Small intestine (tissue), 7 donors: ENCODE measurements around the gene MPDZ. TPM values are rescaled to one million over a fixed set of nuclear protein-coding genes. Genes with fewer than 3 reads are reported as not detected.
A peak's percentile ranks its signal among the peaks of the same experiment; 100 is the strongest.

Experiments
- DNase-seq, 2 donors: peaks; one replicate each; pipeline versions ENCODE4 v3.0.0 to v3.0.0-alpha.2; 2013
- FAIRE-seq: peaks from 2 replicates; lab custom pipeline; 2012; peaks lifted over from hg19 to GRCh38; lab: Jason Lieb, UNC
- H3K27ac ChIP-seq, 3 donors: one replicate each; pipeline ENCODE4 v1.5.1; 2013; ENCODE audit warnings: low read length in 2 of 3, mild to moderate bottlenecking in 2 of 3, control low read depth in 1 of 3, inconsistent platforms in 1 of 3, low read depth in 1 of 3, moderate library complexity in 1 of 3
- H3K27me3 ChIP-seq, 3 donors: one replicate each; pipeline ENCODE4 v1.6.1; 2013; ENCODE audit warnings: low read length in 3 of 3, inconsistent platforms in 1 of 3; ENCODE audit not compliant: control insufficient read depth in 3 of 3, insufficient read depth in 3 of 3
- H3K36me3 ChIP-seq, 3 donors: one replicate each; pipeline ENCODE4 v1.6.1; 2013; ENCODE audit warnings: low read length in 3 of 3, inconsistent platforms in 1 of 3, low read depth in 1 of 3, mild to moderate bottlenecking in 1 of 3, moderate library complexity in 1 of 3; ENCODE audit not compliant: control insufficient read depth in 3 of 3, insufficient read depth in 2 of 3
- H3K4me1 ChIP-seq, 3 donors: one replicate each; pipeline ENCODE4 v1.6.1; 2013; ENCODE audit warnings: low read length in 2 of 3, inconsistent platforms in 1 of 3, low read depth in 1 of 3, mild to moderate bottlenecking in 1 of 3, moderate library complexity in 1 of 3; ENCODE audit not compliant: control insufficient read depth in 3 of 3, insufficient read depth in 2 of 3
- H3K4me3 ChIP-seq, 3 donors: one replicate each; pipeline ENCODE4 v1.5.1; 2013; ENCODE audit warnings: low read length in 3 of 3, control low read depth in 1 of 3, inconsistent platforms in 1 of 3, low read depth in 1 of 3, mild to moderate bottlenecking in 1 of 3, moderate library complexity in 1 of 3
- H3K9me3 ChIP-seq, 2 donors: one replicate each; pipeline ENCODE4 v1.6.1; 2013; ENCODE audit warnings: low read depth in 1 of 2, low read length in 1 of 2; ENCODE audit not compliant: control insufficient read depth in 2 of 2, insufficient read depth in 1 of 2
- WGBS, 3 donors: extraction: QIAGEN DNeasy Blood & Tissue Kit; methylation state at CpG; one replicate each; pipeline ENCODE4 v1.1.7; 2013; 5-methylcytosine and 5-hydroxymethylcytosine counted together
- polyA plus RNA-seq, 4 donors: library from polyadenylated mRNA; stranded (reverse) in 3 of 4; unstranded in 1 of 4; fragments of 200-250 nt in 3 of 4; fragments of 120-200 nt in 1 of 4; gene quantifications; one replicate each; pipeline versions ENCODE4 v1.2.1 to v1.2.3, GENCODE V29; 2013
- donor health status: healthy with polysubstance abuse.
- donor health status: control.
- donor health status: control.
- donor health status: Bipolar disorder and iron deficiency.
- donor health status: healthy.

MPDZ gene
- polyA plus RNA-seq, 4 donors = 0.67 to 27.4 (median 5.9) TPM

DNA sequence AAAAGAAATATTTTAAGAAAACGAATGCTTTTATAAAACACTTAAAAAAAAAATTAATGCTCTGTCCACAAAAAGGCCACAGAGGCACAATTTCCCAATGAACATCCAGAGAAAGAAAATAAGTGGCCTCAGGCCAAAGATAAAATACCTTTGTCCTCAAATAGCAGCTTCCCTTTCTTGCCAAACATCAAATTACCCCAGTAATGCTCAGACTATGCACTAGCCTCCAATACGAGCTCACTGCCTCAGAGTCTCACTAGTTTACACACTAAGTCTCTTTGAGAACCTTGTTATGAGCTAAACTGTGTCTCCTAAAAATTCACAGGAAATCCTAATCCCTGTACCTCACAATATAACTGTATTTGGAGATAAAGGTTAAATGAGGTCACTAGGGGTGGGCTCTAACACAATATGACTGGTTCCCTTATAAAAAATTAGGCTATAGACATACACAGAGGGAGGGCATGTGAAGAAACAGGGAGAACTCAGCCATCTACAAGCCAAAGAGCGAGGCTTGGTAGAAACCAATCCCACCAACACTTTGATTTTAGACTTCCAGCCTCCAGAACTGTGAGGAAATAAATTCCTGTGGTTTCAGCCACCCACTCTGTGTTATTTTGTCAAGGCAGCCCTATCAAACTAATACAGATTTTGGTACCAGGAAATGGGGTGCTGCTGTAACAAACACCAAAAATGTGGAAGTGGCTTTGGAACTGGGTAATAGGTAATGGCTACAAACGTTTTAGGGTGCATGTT lies 4.4 kb downstream of the MPDZ start:
- WGBS, 3 donors = 42 to 56% (median 52%) methylated on average over 4 of the region's 4 CpGs
- peaks cover 0 to 3% (median 0%) of the 10 kb centered on the region in 3 donors for H3K4me1 ChIP-seq
- peak overlapping the region in 1 of 3 donors; percentile 45 for H3K27ac ChIP-seq
- H3K36me3 ChIP-seq = no peaks in the 10 kb centered on the region
- no peak overlapping the region for H3K4me3 ChIP-seq
- no peak for DNase-seq
- H3K9me3 ChIP-seq = no peaks in the 10 kb centered on the region
- FAIRE-seq = no peak
- peaks cover 0 to 16% (median 0%) of the 10 kb centered on the region in 3 donors for H3K27me3 ChIP-seq

GRCh38 chr9:13270734-13271133 lies 8.8 kb downstream of the MPDZ start:
- Histone ChIP-seq H3K9me3 (no peaks in the 10 kb centered on the region), H3K4me1 (no peaks in the 10 kb centered on the region), H3K27ac (no peak overlapping the region), H3K27me3 (no peaks in the 10 kb centered on the region), H3K4me3 (no peak overlapping the region), H3K36me3 (no peaks in the 10 kb centered on the region)
- no peak for DNase-seq
- 78 to 91% (median 90%) methylated on average over 1 of the region's 1 CpG for WGBS, 3 donors
- FAIRE-seq = no peak

GRCh38 chr9:13269589-13270452 lies 9.7 kb downstream of the MPDZ start:
- FAIRE-seq = no peak
- 47 to 65% (median 63%) methylated on average over 6 of the region's 6 CpGs for WGBS, 3 donors
- DNase-seq = no peak
- no peaks in the 10 kb centered on the region for H3K27me3 ChIP-seq
- no peak overlapping the region for H3K4me3 ChIP-seq
- H3K4me1 ChIP-seq = no peaks in the 10 kb centered on the region
- H3K36me3 ChIP-seq = no peaks in the 10 kb centered on the region
- H3K9me3 ChIP-seq = no peaks in the 10 kb centered on the region
- no peak overlapping the region for H3K27ac ChIP-seq

DNA sequence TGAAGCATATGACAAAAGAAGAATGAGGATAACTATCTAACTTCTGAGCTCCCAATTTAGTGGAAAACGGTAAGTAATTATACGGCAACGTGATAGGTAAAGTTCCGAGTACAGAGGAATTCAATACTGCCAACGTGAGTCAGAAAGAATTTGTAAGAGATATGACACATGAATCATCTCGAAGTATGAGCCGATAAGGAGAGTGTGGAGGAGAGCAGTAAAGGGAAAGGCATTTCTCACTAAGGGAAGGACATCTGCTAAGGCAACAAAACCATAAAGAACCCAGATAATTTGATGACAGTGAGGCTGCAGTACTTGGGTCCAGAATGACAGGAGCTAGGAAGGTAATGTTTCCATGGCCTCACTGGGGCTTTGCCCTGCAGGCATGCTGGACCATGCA lies 11.0 kb downstream of the MPDZ start:
- 75 to 89% (median 86%) methylated on average over 7 of the region's 7 CpGs for WGBS, 3 donors
- H3K4me3 ChIP-seq = no peak overlapping the region
- H3K9me3 ChIP-seq = no peaks in the 10 kb centered on the region
- H3K36me3 ChIP-seq = no peaks in the 10 kb centered on the region
- H3K27me3 ChIP-seq = no peaks in the 10 kb centered on the region
- H3K27ac ChIP-seq = no peak overlapping the region
- FAIRE-seq = no peak
- no peak for DNase-seq
- H3K4me1 ChIP-seq = no peaks in the 10 kb centered on the region

DNA sequence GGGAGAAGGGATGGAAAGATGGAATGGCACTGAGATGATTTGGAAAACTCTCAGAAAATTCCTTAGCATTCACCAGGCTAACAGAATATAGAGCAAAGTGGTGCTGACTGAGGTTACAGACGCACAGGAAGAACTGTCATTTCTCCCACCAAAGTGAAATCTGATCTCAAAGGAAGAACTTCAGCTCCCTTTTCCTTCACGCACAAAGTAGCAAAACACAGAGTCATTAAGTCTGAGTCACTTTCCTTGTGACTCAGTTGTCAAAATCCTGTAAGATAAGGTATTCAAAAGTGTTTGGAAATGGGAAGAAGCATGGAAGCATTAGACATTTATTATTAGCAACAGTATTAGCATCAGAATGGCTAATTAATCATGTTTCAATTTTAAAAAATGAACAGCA lies 11.7 kb downstream of the MPDZ start:
- Histone ChIP-seq H3K9me3 (no peaks in the 10 kb centered on the region), H3K4me3 (no peak overlapping the region), H3K27ac (no peak overlapping the region), H3K4me1 (no peaks in the 10 kb centered on the region), H3K36me3 (no peaks in the 10 kb centered on the region), H3K27me3 (no peaks in the 10 kb centered on the region)
- DNase-seq = no peak
- 49 to 61% (median 54%) methylated on average over 2 of the region's 2 CpGs for WGBS, 3 donors
- no peak for FAIRE-seq

DNA sequence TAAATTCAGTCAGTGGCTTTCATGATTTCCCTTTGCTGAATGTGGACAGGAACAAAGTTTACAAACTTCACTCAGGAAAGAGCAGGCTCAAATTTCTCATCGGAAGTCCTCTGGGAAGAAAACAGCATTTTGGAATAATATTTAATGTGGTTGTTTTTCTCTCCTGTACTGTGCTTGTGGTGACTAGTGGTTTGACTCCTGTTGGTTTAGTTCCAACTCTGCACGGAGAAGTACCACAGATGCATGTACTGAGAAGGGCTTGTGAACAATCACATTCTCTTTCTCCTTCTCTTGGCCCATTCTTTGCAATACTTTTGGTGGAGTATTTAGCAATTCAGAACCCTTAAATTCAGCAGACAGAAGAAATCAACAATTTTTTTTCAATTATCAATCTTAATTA lies 13.3 kb downstream of the MPDZ start:
- no peaks in the 10 kb centered on the region for H3K27me3 ChIP-seq
- no peaks in the 10 kb centered on the region for H3K4me1 ChIP-seq
- no peaks in the 10 kb centered on the region for H3K9me3 ChIP-seq
- H3K36me3 ChIP-seq = no peaks in the 10 kb centered on the region
- DNase-seq = no peak
- WGBS, 3 donors = 67 to 81% (median 69%) methylated on average over 2 of the region's 2 CpGs
- H3K27ac ChIP-seq = no peak overlapping the region
- FAIRE-seq = no peak
- no peak overlapping the region for H3K4me3 ChIP-seq

DNA sequence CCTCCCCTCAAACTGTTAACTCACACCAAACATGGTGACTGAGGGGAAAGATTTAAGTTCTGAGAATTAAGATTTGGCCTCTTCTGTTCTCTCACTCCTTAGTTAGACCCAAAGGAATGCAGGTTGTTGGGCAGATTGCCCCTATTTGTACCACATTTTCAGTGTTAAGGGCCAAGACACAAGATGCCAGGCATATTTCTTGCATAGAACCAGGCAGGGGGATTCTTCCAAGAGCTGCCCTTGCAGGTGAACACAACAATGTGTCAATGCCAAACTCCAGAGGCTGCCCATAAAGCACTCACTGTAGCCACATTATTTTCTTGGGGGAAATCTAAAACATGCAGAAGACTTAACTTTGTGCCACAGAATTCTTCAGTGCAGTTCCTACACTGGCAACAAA lies 14.7 kb downstream of the MPDZ start:
- Histone ChIP-seq H3K27me3 (no peaks in the 10 kb centered on the region), H3K36me3 (no peaks in the 10 kb centered on the region), H3K4me1 (no peaks in the 10 kb centered on the region), H3K27ac (no peak overlapping the region), H3K4me3 (no peak overlapping the region), H3K9me3 (no peaks in the 10 kb centered on the region)
- FAIRE-seq (no peak), DNase-seq (no peak)

DNA sequence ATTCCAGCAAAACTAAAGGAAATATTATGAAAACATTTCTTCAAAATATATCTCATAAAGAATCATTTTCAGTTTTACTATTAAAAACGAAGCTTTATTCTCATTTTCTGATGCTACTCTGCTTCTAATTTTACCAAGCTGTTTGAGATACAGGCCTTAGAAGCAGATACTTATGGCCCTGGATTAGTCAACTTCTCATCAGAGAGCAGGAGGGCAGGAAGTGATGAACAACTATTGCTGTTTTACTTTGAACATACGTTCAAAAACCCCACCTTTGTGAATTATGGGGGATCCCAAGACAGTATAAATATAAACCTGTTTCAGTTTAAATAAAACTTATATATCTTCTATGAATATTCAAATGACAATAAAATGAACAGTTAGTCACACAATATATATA lies 16.0 kb downstream of the MPDZ start:
- H3K27me3 ChIP-seq = no peaks in the 10 kb centered on the region
- DNase-seq (no peak), FAIRE-seq (no peak)
- H3K9me3 ChIP-seq = no peaks in the 10 kb centered on the region
- WGBS, 3 donors = 41 to 57% (median 50%) methylated on average over 2 of the region's 2 CpGs
- no peaks in the 10 kb centered on the region for H3K36me3 ChIP-seq
- no peak overlapping the region for H3K4me3 ChIP-seq
- no peaks in the 10 kb centered on the region for H3K4me1 ChIP-seq
- H3K27ac ChIP-seq = no peak overlapping the region
